ENCODE results near the gene PUM2. TPM values are rescaled to one million over a fixed set of nuclear protein-coding genes. Genes with fewer than 3 reads are reported as not detected.
"Not testable (repeated sequence)": the region's sequence is repeated elsewhere in the genome, so short reads cannot be mapped to it uniquely, and the experiment has no call there.

PUM2 gene
- total and polyA plus RNA-seq, 2 of the 8 experiments (the other 6 are each of a cell fraction or from before 2014, with no cell fraction given) = 46.6 to 114 TPM

- TF ChIP-seq SUZ12 (IDR thresholded peaks at IDR 0.05; ENCODE audit: low read length) (no peak), ATF2 (IDR thresholded peaks at IDR 0.05; ENCODE audit: low read length) (no peak)
Observed at GRCh38 chr2:20368706-20369105, 18.1 kb upstream of the PUM2 start (continued).

- H3K9ac ChIP-seq (replicated peaks in 1 of 4; ENCODE audit: extremely low read depth in 1 of 4, low read depth in 3 of 4, low read length in 3 of 4); H3K79me1 ChIP-seq (ENCODE audit: low read depth, low read length); H2BK15ac ChIP-seq (ENCODE audit: low read length); H3K4me1 ChIP-seq (replicated peaks in 1 of 4; ENCODE audit: control insufficient read depth in 3 of 4, insufficient read depth in 4 of 4, low read length in 3 of 4); H3K4me3 ChIP-seq (ENCODE audit: extremely low read depth in 1 of 4, insufficient read depth in 2 of 4, low read depth in 3 of 4, low read length in 4 of 4); H3K23ac ChIP-seq (ENCODE audit: insufficient read length); H3K36me3 ChIP-seq (ENCODE audit: control insufficient read depth in 2 of 4, insufficient read depth in 4 of 4, low read length in 3 of 4); H4K8ac ChIP-seq (ENCODE audit: extremely low read depth, insufficient read depth, low read length); H3K56ac ChIP-seq (replicated peaks; ENCODE audit: insufficient read length, low read depth, low read length); H3K9me3 ChIP-seq (ENCODE audit: insufficient read depth in 2 of 2, low read depth in 1 of 2, low read length in 1 of 2); FAIRE-seq; H3K27ac ChIP-seq (ENCODE audit: low read depth, low read length); H3K4me2 ChIP-seq (ENCODE audit: insufficient read depth in 1 of 2, low read depth in 2 of 2, low read length in 2 of 2); H3K4ac ChIP-seq (replicated peaks; ENCODE audit: insufficient read length, low read depth, low read length); H4K91ac ChIP-seq (replicated peaks; ENCODE audit: insufficient read length, low read length); H2BK120ac ChIP-seq (replicated peaks; ENCODE audit: low read depth, low read length); H2BK12ac ChIP-seq (ENCODE audit: low read depth, low read length); H2BK5ac ChIP-seq (ENCODE audit: low read depth, low read length); H3K27me3 ChIP-seq (replicated peaks in 1 of 4; ENCODE audit: control insufficient read depth in 3 of 4, extremely low read depth in 1 of 4, insufficient read depth in 3 of 4, low read length in 3 of 4); POLR2A ChIA-PET (ENCODE audit: partially characterized antibody); H3K14ac ChIP-seq (ENCODE audit: insufficient read length); H4K5ac ChIP-seq (ENCODE audit: insufficient read length, low read depth, low read length); H3K79me2 ChIP-seq (ENCODE audit: control insufficient read depth in 1 of 2, insufficient read depth in 2 of 2, low read length in 2 of 2); H3K18ac ChIP-seq (ENCODE audit: extremely low read depth, low read length); H4K20me1 ChIP-seq (replicated peaks in 1 of 2; ENCODE audit: control insufficient read depth in 1 of 2, insufficient read depth in 2 of 2, low read length in 2 of 2); DNase-seq (ENCODE audit: low read depth in 1 of 2, low spot score in 2 of 2); H3K23me2 ChIP-seq (ENCODE audit: low read depth, low read length); H2BK20ac ChIP-seq (ENCODE audit: low read length); H2AK5ac ChIP-seq (ENCODE audit: low read depth, low read length); H2AFZ ChIP-seq (ENCODE audit: low read length): not testable (repeated sequence)
- CTCF ChIA-PET (ENCODE audit: partially characterized antibody) = interaction anchor here (10.0 kb wide), 1 partner anchor 12 kb away, joined by 77 read pairs; no protein-coding TSS in a partner anchor
- 89% methylated on average over 3 of the region's 3 CpGs; no CpG with 5 or more reads in 1 of the 2 experiments for WGBS, 2 experiments (ENCODE audit: extremely low coverage in 1 of 2, insufficient coverage in 1 of 2, insufficient read length in 1 of 2, insufficient replicate concordance in 2 of 2, low coverage in 1 of 2, low lambda C conversion rate in 2 of 2, missing lambda C conversion rate in 1 of 2)
Observed at GRCh38 chr2:20367929-20368328, 17.3 kb upstream of the PUM2 start.

Measured in H1 (cell line).